Activated CD8-positive, alpha-beta memory T cell treated with anti-CD3 and anti-CD28 coated beads, Interleukin-2, amount 50 U/mL, for 1 hour (primary cell): ENCODE data around the gene TDRD12.
"Not testable (repeated sequence)": the region's sequence is repeated elsewhere in the genome, so short reads cannot be mapped to it uniquely, and the experiment has no call there.

ENCODE experiments used
- DNase-seq: peaks from one replicate; pipeline ENCODE4 v3.0.0-alpha.2; 2020; ENCODE audit errors: extremely low read depth

TDRD12 gene

DNA sequence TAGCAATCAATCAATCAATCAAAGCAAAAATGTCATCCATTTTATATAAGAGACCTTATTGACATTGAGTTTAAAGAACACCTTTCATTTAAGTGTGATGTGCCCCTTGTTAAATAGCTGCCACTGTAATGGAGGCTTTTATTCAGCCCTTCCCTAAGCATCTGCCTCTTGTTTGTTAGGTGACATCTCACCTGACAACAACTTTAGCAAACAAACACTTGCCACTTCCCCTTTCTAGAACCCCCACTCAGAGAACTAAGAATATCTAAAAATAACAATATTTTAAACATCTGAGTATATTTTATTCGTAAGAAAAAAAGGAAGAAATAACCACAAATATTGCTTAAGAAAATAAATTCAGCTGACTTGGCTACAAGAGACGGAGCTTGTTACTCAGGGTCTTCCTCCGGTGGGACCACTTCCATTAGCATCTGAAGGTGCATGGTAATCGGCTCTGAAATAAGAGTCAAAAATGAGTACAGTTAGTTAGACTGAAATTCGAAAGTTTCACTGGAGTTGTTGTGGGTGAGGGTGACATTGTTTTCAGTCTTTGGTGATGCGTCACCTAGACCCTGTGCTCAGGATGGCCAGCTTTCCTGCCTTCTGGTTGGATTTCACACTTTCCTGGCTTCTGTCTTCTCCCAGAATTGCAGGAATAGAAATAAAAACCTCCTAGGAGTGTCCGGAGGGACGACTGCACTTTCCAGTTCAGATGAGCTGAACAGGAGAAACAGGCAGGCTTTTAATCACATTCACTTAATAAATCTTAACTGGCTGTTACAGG lies 110.9 kb downstream of the TDRD12 start:
- DNase-seq: no peak

- DNase-seq: no peak
These were observed 112.0 kb downstream of the TDRD12 start for GRCh38 chr19:32831611-32832010.

- not testable (repeated sequence) for DNase-seq
These were observed 112.5 kb downstream of the TDRD12 start for GRCh38 chr19:32832094-32832493.

- not testable (repeated sequence) for DNase-seq
These were observed 113.3 kb downstream of the TDRD12 start for GRCh38 chr19:32832825-32833224.

GRCh38 chr19:32833388-32833787 lies 113.8 kb downstream of the TDRD12 start:
- DNase-seq: not testable (repeated sequence)

GRCh38 chr19:32837531-32837930 lies 118.0 kb downstream of the TDRD12 start:
- no peak for DNase-seq

DNA sequence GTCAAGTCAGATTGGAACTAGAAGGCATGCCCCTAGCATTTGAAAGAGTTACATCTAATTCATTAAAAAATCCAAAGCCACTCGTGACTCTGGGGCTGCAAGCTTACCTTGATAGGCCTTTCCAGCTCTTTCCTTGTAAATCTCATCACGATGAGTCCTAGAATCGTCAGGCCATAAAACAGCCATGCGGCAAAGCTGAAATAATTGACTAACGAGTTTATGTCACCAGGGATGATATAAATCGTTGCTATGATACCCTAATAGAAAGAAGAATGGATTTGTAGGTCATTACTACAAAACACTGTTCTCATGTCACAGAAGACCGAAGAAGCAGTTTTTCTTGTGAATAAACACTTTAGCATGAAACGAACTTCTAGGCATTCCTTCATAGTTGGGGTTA lies 122.5 kb downstream of the TDRD12 start:
- DNase-seq: no peak

DNA sequence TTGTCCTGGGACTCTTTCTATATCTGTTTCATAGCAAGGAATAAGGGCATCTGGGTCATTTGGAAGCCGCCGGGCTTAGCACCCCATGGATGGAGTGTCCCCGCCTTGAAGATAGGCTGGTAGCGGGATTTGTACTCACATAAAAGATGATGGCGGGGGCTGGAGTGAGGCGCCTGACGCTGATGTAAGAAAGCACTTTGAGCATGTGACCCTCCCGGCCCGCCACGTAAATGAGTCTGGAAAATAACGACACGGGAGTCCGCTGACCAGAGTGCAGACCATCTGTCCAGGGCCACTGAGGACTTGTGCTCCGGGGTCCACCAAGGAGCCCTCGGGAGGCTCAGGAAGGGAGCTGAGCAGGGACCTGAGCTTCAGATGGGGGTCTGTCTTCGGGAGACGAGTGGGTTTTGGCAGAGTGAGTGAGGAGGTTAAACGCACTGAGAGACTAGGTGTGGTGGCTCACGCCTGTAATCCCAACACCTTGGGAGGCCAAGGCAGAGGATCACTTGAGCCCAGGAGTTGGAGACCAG lies 124.2 kb downstream of the TDRD12 start:
- no peak for DNase-seq

- not testable (repeated sequence) for DNase-seq
These were observed 128.5 kb downstream of the TDRD12 start for GRCh38 chr19:32848035-32848434.

GRCh38 chr19:32852216-32852615 lies 132.6 kb downstream of the TDRD12 start:
- DNase-seq: no peak

- DNase-seq: not testable (repeated sequence)
These were observed 137.3 kb downstream of the TDRD12 start for GRCh38 chr19:32856818-32857217.

- DNase-seq: no peak
These were observed 138.0 kb downstream of the TDRD12 start for GRCh38 chr19:32857584-32857983.

DNA sequence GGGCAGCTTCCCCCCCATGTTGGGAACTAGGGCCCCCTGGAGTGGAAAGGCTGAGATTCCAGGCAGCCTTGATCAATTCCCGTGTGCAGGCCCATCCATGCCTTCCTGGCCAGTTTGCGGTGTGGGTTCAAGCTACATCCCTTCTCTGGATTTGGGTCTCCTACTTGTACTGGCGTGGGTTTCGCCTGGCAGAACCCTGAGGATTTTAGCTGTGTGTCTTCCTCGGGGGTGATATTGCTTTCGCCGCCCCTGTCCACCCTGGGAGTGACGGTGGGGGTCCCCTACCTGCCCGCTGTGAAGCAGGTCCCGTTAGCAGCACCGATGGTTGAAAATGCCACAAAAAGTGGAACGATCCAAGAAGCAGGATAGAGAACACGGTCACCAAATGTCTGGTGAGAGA lies 138.6 kb downstream of the TDRD12 start:
- no peak for DNase-seq

GRCh38 chr19:32858559-32858958 lies 139.0 kb downstream of the TDRD12 start:
- no peak for DNase-seq

GRCh38 chr19:32859591-32859990 lies 140.0 kb downstream of the TDRD12 start:
- no peak for DNase-seq

- no peak for DNase-seq
These were observed 142.0 kb downstream of the TDRD12 start for GRCh38 chr19:32861596-32861995.

GRCh38 chr19:32862173-32862572 lies 142.6 kb downstream of the TDRD12 start:
- DNase-seq: no peak

GRCh38 chr19:32862741-32863140 lies 143.2 kb downstream of the TDRD12 start:
- no peak for DNase-seq

- no peak for DNase-seq
These were observed 143.7 kb downstream of the TDRD12 start for GRCh38 chr19:32863301-32863700.

- DNase-seq: no peak
These were observed 144.3 kb downstream of the TDRD12 start for GRCh38 chr19:32863841-32864240.

- DNase-seq: no peak
These were observed 144.9 kb downstream of the TDRD12 start for GRCh38 chr19:32864318-32865007.

DNA sequence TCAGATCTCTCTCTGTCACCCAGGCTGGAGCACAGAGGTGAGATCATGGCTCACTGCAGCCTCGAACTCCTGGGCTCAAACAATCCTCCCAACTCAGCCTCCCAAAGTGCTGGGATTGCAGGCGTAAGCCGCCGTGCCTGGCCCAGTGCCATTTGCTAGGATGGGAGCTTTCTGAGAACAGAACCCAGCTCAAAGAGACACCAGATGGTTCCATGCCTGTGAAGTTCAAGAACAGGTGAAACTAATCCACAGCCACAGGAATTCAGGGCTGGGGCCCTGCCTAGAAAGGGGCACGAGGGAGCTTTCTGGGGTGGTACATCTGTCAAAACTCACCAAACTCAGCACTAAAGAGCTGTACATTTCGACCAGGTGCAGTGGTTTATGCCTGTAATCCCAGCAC lies 145.8 kb downstream of the TDRD12 start:
- no peak for DNase-seq

DNA sequence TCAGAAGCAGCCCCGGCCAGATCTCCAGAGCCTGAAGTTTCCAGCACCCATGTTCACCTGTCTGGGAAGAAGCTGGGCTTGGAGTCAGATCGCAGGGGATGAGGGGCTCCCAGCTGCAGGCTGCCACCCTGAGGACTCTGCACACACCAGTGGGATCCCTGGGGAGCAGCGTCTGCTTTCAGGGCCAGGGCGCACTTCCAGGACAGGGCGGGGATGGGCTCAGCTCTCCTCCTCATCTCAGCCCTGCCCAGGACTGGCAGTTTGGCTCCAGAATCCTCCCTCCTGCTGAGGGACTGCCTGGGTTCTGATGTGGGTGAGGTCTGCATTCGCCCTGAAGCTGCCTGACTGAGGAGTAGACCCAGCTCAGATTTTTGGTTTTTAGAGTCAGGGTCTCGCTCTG lies 146.5 kb downstream of the TDRD12 start:
- DNase-seq: no peak
